ENCODE data around the gene FBXO33.

DNA sequence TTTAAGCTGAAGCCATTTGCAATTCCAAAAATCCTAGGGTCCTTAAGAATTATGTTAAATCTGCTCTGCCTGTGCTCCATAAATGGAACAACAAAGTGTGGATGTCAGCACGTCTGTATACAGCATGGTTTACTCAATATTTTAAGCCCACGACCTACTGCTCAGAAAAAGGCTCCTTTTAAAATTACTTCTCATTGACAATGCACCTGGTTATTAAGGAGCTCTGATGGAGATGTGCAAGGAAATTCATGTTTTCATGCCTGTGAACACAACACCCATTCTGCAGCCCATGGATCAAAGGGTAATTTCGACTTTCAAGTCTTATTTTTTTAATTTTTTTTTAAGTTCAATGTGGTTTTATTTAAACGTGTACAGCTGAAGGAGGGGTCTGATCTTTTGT, 48.1 kb downstream of the FBXO33 start:
- TF ChIP-seq, protein P1, sequence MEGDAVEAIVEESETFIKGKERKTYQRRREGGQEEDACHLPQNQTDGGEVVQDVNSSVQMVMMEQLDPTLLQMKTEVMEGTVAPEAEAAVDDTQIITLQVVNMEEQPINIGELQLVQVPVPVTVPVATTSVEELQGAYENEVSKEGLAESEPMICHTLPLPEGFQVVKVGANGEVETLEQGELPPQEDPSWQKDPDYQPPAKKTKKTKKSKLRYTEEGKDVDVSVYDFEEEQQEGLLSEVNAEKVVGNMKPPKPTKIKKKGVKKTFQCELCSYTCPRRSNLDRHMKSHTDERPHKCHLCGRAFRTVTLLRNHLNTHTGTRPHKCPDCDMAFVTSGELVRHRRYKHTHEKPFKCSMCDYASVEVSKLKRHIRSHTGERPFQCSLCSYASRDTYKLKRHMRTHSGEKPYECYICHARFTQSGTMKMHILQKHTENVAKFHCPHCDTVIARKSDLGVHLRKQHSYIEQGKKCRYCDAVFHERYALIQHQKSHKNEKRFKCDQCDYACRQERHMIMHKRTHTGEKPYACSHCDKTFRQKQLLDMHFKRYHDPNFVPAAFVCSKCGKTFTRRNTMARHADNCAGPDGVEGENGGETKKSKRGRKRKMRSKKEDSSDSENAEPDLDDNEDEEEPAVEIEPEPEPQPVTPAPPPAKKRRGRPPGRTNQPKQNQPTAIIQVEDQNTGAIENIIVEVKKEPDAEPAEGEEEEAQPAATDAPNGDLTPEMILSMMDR (IDR thresholded peaks at IDR 0.05), result no peak
- TF ChIP-seq EP300 (IDR thresholded peaks at IDR 0.05), result no peak
- TF ChIP-seq POLR2A (IDR thresholded peaks at IDR 0.05), result no peak
- TF ChIP-seq POLR2AphosphoS5 (IDR thresholded peaks at IDR 0.05), result no peak
